SK-N-SH (cell line): ENCODE data around the gene PRR15.

Experiments used
- EP300 ChIP-seq, 2 experiments: IDR thresholded peaks; 2 replicates each; pipeline versions ENCODE4 v1.4.0 to v1.6.1; 2012; ENCODE audit warnings: borderline replicate concordance in 1 of 2, low read depth in 1 of 2, low read length in 1 of 2
- NFIC ChIP-seq: IDR thresholded peaks from 2 replicates; pipeline ENCODE4 v1.4.0; 2012; ENCODE audit warnings: borderline replicate concordance
- RCOR1 ChIP-seq: fragments of 150-350 bp; IDR thresholded peaks from 2 replicates; pipeline ENCODE4 v1.6.1; 2017; ENCODE audit warnings: antibody characterized with exemption, low read length
- SIN3A ChIP-seq: IDR thresholded peaks from 2 replicates; pipeline ENCODE4 v1.6.1; 2012; ENCODE audit warnings: low read depth, mild to moderate bottlenecking, low read length, moderate library complexity, borderline replicate concordance
- TF ChIP-seq, protein P1 (sequence below): fragments of 150-350 bp; IDR thresholded peaks from 2 replicates; pipeline ENCODE4 v1.6.1; 2017; ENCODE audit warnings: antibody characterized with exemption, low read length, low read depth, borderline replicate concordance
- TF ChIP-seq, protein P2 (sequence below): fragments of 200-600 bp; sonication (generic); IDR thresholded peaks from 2 replicates; pipeline ENCODE4 v1.6.1; 2017; ENCODE audit warnings: antibody characterized with exemption, mild to moderate bottlenecking, moderate library complexity
- TF ChIP-seq, protein P3 (sequence below): IDR thresholded peaks from 2 replicates; pipeline ENCODE4 v1.4.0; 2012; ENCODE audit warnings: low read depth

DNA sequence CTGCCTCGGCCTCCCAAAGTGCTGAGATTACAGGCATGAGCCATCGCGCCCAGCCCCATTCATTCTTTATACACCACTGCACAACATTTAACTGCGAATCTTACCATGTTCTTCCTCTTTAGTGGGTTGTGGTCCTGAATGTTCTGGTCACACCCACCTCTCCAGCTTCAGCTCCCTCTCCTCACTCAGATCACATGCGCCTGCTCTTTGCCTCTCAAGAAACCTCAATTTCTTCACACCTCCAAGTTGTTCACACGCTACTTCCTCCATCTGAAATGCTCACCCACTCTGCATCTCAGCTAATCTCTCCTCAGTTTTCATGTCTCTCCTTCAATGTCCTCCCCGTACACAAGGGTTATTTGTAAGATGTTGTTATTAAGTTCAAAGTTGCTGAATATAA, 2.4 kb upstream of the PRR15 start:
- no peak for TF ChIP-seq NFIC
- TF ChIP-seq RCOR1 = no peak
- no peak for TF ChIP-seq SIN3A
- TF ChIP-seq, protein P1, sequence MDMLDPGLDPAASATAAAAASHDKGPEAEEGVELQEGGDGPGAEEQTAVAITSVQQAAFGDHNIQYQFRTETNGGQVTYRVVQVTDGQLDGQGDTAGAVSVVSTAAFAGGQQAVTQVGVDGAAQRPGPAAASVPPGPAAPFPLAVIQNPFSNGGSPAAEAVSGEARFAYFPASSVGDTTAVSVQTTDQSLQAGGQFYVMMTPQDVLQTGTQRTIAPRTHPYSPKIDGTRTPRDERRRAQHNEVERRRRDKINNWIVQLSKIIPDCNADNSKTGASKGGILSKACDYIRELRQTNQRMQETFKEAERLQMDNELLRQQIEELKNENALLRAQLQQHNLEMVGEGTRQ = no peak
- no peak for TF ChIP-seq EP300 (IDR thresholded peaks at IDR 0.05; ENCODE audit: borderline replicate concordance in 1 of 2, low read depth in 1 of 2, low read length in 1 of 2)
- TF ChIP-seq, protein P2, sequence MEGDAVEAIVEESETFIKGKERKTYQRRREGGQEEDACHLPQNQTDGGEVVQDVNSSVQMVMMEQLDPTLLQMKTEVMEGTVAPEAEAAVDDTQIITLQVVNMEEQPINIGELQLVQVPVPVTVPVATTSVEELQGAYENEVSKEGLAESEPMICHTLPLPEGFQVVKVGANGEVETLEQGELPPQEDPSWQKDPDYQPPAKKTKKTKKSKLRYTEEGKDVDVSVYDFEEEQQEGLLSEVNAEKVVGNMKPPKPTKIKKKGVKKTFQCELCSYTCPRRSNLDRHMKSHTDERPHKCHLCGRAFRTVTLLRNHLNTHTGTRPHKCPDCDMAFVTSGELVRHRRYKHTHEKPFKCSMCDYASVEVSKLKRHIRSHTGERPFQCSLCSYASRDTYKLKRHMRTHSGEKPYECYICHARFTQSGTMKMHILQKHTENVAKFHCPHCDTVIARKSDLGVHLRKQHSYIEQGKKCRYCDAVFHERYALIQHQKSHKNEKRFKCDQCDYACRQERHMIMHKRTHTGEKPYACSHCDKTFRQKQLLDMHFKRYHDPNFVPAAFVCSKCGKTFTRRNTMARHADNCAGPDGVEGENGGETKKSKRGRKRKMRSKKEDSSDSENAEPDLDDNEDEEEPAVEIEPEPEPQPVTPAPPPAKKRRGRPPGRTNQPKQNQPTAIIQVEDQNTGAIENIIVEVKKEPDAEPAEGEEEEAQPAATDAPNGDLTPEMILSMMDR = no peak
- TF ChIP-seq, protein P3, sequence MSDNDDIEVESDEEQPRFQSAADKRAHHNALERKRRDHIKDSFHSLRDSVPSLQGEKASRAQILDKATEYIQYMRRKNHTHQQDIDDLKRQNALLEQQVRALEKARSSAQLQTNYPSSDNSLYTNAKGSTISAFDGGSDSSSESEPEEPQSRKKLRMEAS = no peak
